Cortex of kidney (tissue), 1 donor: ENCODE results near the gene ADCY2.

Source experiments
- DNase-seq: peaks from one replicate; lab custom pipeline; 2025; lab: John Stamatoyannopoulos, UW

Gene ADCY2

DNA sequence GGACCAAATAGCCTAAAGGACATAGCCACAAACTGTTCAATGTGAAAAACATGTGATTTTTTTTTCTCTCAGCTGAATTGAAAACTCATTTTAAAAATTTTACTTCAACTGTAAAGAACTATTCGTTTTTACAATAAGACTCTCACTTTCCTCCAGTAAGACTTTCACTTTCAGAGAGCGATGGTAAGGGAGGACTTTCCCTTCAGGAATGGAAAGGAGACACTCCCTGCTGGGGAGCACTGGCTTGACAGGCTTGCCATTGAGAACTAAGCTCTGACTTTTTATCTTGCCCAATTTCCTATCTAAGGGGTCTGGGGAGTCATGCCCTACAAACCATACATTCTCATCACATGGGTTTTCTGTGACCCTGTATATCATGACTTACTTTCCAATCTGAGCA lies 268.3 kb downstream of the ADCY2 start:
- DNase-seq: no peak

DNA sequence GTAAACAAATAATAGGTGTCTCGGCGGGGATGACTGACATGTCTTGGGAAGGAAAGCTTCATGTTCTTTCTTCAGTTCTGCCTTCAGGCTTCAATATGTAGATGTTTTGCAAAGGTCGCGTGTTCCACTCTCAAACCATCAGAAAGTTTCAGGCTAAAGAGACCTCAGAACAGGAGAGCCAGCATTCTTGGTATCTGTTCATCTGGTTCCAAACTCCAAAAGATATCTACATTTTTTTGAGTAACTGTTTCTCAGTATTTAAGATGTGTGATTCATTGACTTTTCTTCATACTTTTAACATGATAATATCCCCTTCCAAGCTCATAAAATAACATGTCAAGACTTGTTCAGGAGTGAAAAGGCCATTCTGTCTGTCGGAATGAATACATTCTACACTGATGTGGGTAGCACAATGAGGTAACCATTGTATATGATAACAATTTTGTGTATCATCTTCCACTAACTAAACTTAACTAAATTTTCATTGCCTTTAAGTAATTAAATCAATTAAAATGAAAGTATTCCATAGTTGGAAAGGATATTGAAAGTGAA lies 271.4 kb downstream of the ADCY2 start:
- DNase-seq: no peak

DNA sequence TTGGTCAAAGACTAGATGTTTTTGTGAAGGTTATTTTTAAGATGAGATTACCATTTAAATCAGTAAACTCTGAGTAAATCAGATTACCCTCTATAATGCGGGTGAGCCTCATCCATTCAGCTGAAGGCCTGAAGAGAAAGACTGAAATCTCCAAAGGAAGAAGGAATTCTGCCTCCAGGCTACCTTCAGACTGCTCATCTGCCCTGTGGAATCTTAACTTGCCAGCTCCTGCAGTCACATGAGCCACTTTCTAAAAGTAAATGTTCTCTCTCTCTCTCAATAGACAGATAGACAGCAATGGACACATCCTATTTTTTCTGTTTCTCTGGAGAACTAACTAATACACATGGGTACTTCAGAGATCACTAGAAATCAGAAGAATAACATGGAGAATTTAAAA lies 272.2 kb downstream of the ADCY2 start:
- DNase-seq: no peak

DNA sequence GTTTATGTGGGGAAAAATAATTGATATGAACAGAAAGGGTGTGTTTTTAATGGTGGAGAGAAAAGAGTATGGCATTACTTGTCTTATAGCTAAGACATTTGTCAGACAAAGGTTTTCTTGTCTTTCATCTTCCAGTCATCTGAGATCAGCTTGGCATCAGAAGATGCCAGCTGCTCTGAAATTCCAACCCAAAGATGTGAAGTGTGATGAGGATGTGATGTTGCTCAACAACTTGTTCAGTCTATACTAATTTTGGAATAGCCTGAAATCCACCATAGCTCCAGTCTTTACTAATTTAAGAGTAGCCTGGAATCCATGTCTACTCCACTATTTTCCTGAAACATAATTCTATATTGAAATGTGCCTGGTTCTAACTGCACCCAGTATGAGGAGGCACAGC lies 272.7 kb downstream of the ADCY2 start:
- no peak for DNase-seq

DNA sequence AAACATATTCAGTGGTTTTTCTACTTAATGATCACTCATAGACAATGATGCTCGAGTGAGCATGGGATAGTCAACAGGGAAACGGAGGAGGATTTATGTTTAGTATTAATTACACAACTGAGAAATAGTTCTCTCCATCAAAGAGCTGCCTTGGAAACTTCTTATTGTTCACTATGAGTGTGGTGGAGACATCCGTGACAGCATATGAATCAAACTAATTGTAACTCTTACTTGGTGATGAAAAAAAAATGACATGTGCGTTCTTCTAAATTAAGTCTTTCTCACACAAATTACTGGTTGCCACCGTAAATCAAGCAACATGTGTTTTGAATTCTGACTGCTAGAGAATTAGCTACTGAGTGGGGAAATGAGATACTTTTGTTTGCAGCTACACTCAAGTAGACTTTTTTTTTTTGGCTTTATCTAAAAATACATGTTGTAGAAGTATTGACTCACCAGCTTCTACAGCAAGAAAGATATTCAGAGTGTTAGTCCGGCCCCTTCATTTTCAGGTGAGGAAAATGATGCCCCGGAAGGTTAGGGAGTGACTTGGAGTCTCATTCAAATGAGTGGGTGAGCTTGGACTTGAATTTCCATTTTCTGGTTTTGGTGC lies 275.5 kb downstream of the ADCY2 start:
- DNase-seq: no peak

DNA sequence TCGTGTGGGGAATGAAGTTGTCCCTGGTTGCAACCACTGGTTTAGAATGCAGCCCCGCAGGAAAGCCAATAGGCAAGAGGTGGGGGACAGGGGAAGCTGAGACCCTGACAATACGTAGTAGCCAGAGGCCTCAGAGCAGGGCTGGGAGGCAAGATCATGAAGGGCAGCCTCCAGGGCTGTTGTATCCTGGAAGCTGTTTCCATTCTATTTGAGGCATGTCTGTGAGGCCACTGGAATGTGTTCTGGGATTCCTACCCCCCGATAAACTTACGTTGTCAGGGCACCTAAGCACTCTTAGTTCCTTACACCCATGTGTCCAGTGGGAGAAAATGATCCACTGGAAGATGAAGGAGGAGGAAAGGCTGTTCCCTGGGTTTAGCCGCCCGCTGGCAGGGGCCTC lies 277.7 kb downstream of the ADCY2 start:
- no peak for DNase-seq

DNA sequence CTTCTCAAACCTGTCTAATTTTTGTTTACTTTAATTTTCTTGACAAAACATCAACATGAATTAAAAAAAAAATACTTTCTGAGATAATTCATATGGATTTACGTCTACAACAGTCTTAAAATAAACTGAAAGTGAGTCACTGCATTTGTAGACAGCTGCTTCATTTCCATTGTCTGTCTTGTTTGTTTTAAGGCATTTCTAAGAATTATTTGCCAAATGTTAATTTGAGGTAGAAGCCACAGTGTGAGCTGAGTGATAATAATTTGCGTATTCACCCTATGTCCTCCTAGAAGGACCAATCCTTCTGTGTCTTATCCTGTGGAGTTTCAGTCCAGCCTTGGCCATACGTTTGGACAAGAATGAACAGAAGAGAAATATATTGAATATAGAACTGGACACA lies 280.5 kb downstream of the ADCY2 start:
- no peak for DNase-seq

DNA sequence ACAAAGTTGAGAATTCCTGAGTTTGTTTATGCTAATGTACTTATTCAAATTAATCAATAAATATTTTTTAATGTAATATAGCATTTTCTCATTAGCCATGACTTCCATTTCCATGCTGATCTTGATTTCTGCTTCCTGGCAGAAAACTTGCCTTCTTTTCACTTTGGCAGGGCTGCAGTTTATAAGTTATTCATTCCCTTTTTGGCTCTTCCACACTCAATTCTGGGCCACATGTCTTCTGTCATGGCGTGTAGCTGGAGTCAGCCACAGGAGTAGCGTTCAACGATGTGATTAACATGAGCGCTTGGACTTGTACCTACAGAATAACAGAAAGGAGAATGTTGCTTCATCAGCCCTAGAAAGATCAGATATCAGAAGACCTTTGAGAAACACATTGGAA lies 282.1 kb downstream of the ADCY2 start:
- no peak for DNase-seq

DNA sequence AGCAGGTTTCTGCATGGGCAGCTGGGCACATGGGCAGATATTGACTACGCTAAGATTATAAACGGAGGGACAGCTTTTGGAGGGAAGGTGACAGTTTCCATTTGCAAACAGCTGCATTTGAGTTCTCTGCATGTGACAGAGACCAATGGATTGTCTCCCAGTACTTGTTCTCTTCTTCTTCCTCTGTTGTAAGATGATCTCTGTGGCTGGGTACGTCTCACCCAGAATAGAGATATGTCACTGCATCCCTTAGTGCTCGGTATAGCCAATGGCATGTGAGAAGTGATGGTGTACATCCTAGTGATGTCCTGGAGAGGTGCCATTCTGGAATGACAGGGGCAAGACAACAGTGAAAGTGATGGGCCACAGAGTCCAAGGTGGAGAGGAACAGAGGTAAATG lies 283.7 kb downstream of the ADCY2 start:
- no peak for DNase-seq

DNA sequence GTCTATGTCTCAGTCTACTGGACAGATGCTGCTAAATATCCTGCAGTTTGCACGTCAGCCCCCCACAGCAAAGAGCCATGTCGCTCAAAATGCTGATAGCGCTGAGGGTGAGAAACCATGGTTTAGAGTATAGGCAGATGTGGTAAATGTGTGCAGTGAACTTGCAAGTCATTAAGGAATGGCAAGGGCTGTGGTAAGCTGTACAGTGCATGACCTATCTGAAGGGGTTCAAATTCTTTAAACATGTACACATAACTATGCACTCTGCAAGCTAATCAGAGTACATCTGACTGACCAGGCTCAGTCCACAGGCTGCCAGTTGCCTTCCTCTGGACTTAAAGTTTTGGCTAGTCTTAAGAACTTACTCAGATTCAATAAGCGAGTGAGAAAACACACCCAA lies 284.3 kb downstream of the ADCY2 start:
- DNase-seq: no peak

DNA sequence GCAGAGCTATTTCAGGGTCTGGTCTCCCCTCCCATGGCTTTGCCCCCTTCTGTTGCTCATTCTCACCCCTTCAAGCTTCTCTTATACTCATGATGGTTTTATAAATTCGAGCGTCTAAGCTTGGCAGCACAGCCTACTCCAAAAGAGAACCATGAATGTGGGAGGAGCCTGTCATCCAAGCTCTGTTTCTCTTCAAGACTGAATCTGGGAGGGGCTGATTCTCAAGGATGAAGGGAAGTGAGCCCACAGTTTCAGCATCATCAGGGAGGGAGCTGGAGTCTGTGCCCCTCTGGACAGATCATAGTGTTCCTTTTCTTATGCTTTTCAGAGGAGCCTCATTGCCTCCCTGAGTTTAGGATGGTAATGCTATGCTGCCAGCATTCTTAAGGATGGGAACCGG lies 286.4 kb downstream of the ADCY2 start:
- DNase-seq: no peak

DNA sequence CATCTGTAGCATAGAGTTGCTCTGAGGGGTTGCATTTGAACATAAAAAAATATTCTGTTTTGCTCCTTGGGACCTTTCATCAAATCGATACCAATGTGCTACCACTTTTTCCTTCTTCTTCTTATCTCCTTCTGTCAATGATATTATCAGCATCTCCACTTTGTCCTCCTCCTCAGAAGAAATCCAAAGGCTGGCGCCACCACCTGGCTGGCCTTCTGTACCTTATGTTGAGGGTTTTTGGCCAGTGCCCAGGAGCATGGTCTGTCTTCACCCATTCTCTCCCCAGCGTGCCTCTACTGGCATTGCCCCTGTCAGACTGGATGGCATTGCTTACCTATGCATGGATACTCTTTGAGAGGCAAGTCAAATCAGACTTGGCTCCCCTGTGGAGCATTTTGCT lies 287.8 kb downstream of the ADCY2 start:
- no peak for DNase-seq

DNA sequence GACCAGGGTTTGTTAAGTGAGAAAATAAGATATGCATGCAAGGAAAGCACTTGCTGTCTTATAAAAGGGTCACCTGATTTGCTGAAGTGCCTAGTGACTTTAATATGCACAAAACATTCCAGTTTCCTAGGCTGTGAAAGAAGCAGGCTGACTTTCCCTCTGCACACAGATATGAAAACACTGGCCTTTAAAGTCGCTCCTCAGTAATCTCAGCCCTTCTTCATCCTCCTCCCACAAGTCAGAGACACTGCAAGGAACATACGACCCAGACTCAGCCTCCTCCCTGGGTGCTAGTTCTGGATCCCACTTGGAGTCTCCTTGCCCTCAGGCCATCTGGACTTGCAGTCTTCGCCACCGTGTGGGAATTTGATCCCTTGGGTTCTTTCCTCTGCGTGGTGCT lies 288.9 kb downstream of the ADCY2 start:
- DNase-seq: no peak

DNA sequence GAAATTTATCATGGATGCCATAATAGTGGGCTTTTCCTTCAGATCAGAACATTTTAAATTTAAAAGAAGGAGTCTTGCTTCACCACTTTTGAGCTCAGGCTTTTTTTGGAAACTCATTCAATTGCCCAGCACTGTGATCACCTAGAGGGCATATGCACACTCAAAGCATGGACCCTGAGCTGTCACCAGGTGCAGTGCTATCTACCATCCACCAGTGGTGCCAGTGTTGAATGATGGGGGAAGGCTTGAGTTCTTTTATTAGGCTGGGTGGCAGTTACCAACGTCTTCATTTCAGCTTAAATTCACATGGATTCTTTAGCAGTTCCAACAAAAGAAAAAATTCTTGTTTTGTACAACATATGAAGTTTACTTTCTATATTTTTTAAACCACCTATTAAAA lies 290.9 kb downstream of the ADCY2 start:
- DNase-seq: no peak

DNA sequence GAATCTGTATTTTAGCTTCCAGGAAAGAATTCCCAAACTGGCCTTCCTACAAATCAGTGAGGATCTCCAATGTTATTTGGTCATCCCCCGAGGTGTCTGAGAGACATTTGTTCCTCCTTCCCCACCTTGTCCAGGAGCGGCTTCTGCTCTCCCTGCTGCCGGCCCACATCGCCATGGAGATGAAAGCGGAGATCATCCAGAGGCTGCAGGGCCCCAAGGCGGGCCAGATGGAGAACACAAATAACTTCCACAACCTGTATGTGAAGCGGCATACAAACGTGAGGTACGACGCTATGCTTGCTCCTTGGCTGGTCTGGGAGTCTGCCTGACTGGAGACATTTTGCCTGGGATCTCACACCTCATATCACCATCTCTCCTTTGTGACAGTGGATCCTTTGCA lies 294.6 kb downstream of the ADCY2 start:
- no peak for DNase-seq

DNA sequence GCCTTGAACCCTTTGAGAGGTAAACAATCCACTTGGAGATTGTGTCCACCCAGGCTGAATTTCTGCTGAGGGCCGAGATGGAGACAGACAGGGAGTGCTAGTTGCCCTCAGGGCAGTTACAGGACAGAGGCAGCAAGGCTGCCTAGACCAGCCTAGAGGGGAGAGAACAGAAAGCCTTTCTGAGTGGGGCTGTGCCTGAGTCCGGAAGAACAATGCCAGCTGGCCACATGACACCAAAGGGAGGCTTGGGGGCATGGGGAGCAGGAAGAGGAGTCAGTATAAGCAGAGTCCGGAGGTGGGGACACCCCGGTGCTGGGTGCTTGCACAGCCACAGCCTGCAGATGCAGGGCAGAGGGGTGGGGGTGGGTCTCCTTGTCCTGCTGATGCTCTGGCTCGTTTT lies 309.3 kb downstream of the ADCY2 start:
- DNase-seq: no peak

DNA sequence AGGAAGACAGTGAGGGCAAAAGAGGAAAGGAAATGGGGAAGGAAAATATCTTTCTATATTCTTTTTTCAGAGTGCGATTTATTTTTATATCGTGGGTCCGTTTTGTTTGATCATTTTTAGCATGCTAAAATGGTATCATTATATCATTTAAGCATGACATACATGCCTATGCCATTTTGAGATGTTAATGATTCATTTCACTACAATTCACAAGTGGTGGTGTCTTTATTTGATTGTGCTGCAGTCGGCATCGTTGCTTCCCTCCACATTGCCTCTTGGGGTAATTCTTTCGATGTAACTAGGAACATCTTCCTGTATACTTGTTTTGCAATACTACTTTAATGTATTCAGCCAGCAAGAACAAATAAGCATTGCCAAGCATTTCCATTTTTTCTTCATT lies 309.8 kb downstream of the ADCY2 start:
- DNase-seq: no peak

DNA sequence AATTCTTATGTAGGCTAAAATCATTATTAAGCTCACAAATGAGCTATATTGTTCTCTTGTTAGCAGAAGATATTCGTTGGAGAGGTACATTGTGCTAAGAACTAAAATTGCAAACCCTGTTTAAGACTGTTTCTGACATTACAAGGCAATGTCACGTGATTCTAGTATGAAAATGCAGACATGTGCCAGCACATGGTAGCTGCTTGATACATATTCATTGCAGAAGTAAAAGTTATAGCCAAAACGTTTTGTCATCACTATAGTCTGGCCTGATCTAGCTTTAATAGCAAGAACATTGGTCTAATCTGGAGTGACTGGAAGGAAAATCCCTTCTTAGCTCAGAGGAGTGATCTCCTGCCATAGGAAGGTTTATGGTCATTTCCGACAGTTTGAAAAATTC lies 310.3 kb downstream of the ADCY2 start:
- DNase-seq: no peak

DNA sequence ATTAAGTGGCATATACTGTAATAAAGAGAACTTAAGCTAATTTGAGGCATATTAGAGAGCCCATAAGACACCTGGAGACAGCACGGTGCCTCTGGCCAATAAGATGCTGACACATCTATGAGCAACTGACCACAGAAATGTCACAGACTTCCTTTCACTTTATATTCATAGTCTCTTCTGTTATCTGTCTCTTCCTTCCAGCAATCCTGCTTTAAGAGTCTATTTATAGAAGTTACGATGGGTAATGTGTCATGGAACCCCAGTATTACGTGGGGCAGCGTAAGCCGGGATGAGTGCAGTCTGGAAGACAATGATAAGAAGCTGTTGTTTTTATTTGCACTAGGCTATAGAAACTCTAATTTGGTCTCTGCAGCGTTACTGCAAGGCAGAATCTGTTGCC lies 318.2 kb downstream of the ADCY2 start:
- no peak for DNase-seq

DNA sequence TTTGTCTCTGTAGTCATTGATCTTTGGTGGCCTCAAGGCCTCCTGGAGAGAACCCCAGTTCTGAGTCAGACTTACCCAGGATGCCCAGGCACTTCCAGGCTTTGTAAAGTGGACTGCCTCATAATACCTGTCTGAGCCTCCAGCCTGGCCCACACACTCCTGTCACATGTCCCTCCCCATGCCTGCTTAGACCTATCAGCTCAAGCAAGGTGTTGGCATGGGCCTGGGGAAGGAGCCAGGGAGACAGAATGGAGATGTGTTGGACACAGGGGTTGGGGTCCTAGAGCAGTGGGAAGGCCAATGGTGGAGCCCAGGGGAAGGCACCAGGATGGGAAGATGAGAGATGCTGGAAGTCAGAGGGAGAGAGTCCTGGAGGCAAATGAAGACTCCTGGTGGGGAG lies 318.8 kb downstream of the ADCY2 start:
- no peak for DNase-seq

DNA sequence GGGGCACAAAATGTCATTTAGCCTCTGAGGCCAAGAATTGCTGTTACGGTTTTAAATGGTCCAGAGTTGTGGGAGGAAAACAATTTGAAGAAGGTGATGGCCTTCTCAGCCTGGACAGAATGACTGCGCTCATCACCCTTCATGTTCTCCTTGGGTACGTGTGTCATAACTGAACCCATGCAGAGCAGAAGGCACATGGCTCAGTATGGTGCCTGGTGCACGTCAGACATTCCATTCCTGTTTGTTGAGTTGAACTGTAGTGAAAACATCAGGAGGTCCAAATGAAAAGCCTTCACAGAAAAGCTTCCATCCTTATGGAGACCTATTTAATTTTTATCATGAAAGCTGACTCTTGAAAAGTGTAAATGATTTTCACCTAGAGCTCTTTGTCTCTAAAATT lies 321.8 kb downstream of the ADCY2 start:
- no peak for DNase-seq

DNA sequence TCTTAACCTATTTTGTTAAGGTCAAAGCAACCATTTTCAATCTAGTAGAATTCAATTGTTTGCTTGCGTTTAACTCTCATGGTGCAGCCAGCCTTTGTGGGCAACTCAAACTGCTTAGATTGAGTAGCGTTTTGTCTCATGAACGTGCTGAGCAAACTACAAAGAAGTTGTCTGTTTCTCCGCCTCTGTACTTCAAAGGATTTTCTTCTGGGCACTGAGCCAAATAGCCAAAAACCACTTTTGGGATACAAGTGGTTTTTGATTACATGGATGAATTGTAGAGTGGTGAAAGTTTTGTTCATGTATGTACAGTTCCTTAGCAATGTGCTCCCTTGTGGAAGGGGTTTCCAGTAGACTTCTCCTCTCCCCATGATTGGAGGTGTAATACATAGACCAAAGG lies 332.1 kb downstream of the ADCY2 start:
- no peak for DNase-seq

DNA sequence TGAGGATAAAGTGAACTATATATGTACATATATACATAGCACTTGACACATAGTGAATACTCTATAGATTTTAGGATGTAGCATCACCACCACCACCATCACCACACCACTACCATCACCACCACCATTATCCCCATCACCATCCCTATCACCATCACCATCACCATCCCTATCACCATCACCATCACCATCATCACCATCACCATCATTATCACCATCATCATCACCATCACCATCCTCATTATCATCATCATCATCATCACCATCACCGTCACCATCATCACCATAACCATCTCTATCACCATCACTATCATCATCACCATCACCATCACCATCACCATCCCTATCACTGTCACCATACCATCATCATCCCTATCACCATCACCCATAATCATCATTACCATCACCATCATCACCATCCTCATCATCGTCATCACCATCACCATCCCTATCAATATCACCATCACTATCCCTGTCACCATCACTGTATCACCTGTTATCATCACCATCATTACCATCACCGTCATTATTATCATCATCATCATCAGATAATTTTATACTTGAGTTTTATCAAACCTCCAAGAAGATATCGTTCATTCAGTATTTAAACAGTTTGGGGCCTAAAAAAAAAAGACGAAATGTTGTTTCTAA lies 345.6 kb downstream of the ADCY2 start:
- DNase-seq: no peak

DNA sequence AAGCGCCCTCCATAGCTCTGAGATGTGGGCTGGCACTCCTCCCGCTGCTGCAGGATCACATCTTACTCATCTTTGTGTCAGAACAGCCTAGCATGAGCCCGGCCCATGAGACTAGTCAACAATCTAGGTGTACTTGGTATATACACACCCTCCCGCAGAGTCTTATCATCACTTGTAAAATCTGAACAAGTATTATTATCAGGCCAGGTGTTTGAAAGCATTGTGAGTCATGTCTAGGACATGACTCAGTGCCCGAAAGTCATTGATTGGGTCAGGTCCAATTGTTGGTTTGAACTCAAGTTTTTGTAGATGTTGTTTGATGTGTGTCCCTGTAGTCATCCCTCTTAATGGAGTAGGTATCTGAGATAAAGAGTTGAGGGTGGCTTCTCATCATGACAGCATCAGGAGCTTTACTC lies 346.3 kb downstream of the ADCY2 start:
- no peak for DNase-seq
